Measurements from ENCODE around the gene B3GALT5.

The B3GALT5 gene

GRCh38 chr21:39604951-39605350 is 7.8 kb upstream of the B3GALT5 start:
- no peak for TF ChIP-seq CTCF (IDR thresholded peaks at IDR 0.05; ENCODE audit: borderline replicate concordance, insufficient read depth, low read depth, low read length)
- no peak overlapping the region for H3K4me3 ChIP-seq (ENCODE audit: low read depth, low read length)

- H3K4me3 ChIP-seq (ENCODE audit: low read depth, low read length) = no peak overlapping the region
- TF ChIP-seq CTCF (IDR thresholded peaks at IDR 0.05; ENCODE audit: borderline replicate concordance, insufficient read depth, low read depth, low read length) = no peak
Observed at GRCh38 chr21:39610703-39611102, 2.0 kb upstream of the B3GALT5 start.

- H3K4me3 ChIP-seq (ENCODE audit: low read depth, low read length) = no peak overlapping the region
- no peak for TF ChIP-seq CTCF (IDR thresholded peaks at IDR 0.05; ENCODE audit: borderline replicate concordance, insufficient read depth, low read depth, low read length)
Observed at GRCh38 chr21:39611551-39612190, 1.1 kb upstream of the B3GALT5 start.

- TF ChIP-seq CTCF (IDR thresholded peaks at IDR 0.05; ENCODE audit: borderline replicate concordance, insufficient read depth, low read depth, low read length) = no peak
- no peak overlapping the region for H3K4me3 ChIP-seq (ENCODE audit: low read depth, low read length)
Observed at GRCh38 chr21:39613041-39613934, 548 bp downstream of the B3GALT5 start.

- TF ChIP-seq CTCF (IDR thresholded peaks at IDR 0.05; ENCODE audit: borderline replicate concordance, insufficient read depth, low read depth, low read length) = no peak
- no peak overlapping the region for H3K4me3 ChIP-seq (ENCODE audit: low read depth, low read length)
Observed at GRCh38 chr21:39616211-39616772, 3.6 kb downstream of the B3GALT5 start.

- no peak overlapping the region for H3K4me3 ChIP-seq (ENCODE audit: low read depth, low read length)
- no peak for TF ChIP-seq CTCF (IDR thresholded peaks at IDR 0.05; ENCODE audit: borderline replicate concordance, insufficient read depth, low read depth, low read length)
Observed at GRCh38 chr21:39620856-39621255, 8.1 kb downstream of the B3GALT5 start.

All from GM12875 (cell line).